ENCODE measurements around the gene ABCC1.

GRCh38 chr16:15970743-15971439, 21.5 kb downstream of the ABCC1 start:
- TF ChIP-seq, protein P1, sequence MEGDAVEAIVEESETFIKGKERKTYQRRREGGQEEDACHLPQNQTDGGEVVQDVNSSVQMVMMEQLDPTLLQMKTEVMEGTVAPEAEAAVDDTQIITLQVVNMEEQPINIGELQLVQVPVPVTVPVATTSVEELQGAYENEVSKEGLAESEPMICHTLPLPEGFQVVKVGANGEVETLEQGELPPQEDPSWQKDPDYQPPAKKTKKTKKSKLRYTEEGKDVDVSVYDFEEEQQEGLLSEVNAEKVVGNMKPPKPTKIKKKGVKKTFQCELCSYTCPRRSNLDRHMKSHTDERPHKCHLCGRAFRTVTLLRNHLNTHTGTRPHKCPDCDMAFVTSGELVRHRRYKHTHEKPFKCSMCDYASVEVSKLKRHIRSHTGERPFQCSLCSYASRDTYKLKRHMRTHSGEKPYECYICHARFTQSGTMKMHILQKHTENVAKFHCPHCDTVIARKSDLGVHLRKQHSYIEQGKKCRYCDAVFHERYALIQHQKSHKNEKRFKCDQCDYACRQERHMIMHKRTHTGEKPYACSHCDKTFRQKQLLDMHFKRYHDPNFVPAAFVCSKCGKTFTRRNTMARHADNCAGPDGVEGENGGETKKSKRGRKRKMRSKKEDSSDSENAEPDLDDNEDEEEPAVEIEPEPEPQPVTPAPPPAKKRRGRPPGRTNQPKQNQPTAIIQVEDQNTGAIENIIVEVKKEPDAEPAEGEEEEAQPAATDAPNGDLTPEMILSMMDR (IDR thresholded peaks at IDR 0.05), result no peak
- no peak for TF ChIP-seq POLR2A (IDR thresholded peaks at IDR 0.05)
